WERI-Rb-1 (cell line): ENCODE results near the gene CEP250.
"Not testable (repeated sequence)": the region's sequence is repeated elsewhere in the genome, so short reads cannot be mapped to it uniquely, and the experiment has no call there.

Source experiments
- DNase-seq: peaks from one replicate; pipeline ENCODE4 v3.0.0-alpha.2; 2020
- H3K27ac ChIP-seq: fragments of 250-450 bp; sonication (Bioruptor Pico); 2 replicates; pipeline ENCODE4 v1.5.1; 2020; ENCODE audit warnings: mild to moderate bottlenecking, moderate library complexity
- H3K27me3 ChIP-seq: fragments of 250-450 bp; sonication (Bioruptor Pico); 2 replicates; pipeline ENCODE4 v1.5.1; 2021; ENCODE audit warnings: mild to moderate bottlenecking, low read depth, moderate library complexity; ENCODE audit not compliant: insufficient read depth, severe bottlenecking
- H3K36me3 ChIP-seq: fragments of 250-450 bp; sonication (Bioruptor Pico); 2 replicates; pipeline ENCODE4 v1.5.1; 2020; ENCODE audit warnings: mild to moderate bottlenecking, moderate library complexity
- H3K4me3 ChIP-seq: 2 replicates; pipeline ENCODE4 v1.5.1; 2011; ENCODE audit warnings: low read depth, mild to moderate bottlenecking, control low read depth, low read length
- H3K9me3 ChIP-seq: fragments of 250-450 bp; sonication (Bioruptor Pico); 2 replicates; pipeline ENCODE4 v1.5.1; 2021; ENCODE audit warnings: mild to moderate bottlenecking, moderate library complexity; ENCODE audit not compliant: severe bottlenecking
- CTCF ChIP-seq: IDR thresholded peaks from 2 replicates; pipeline ENCODE4 v1.5.1; 2011; ENCODE audit warnings: low read depth, mild to moderate bottlenecking, control low read depth, inconsistent platforms, low read length

CEP250 gene

GRCh38 chr20:35541783-35542662 is 86.6 kb downstream of the CEP250 start, which contains the start of gene ERGIC3:
Gene ERGIC3, plus strand, starts transcription at chr20:35542078. Its CDS starts 20 bp downstream, at chr20:35542098.
- Histone ChIP-seq H3K9me3 (no peaks in the 10 kb centered on the region), H3K27me3 (no peaks in the 10 kb centered on the region), H3K36me3 (peaks cover 26% of the 10 kb centered on the region), H3K4me3 (peak within 1 kb of the TSS; percentile 84), H3K27ac (peak within 1 kb of the TSS; percentile 88)
- DNase-seq: peak; percentile 99
- TF ChIP-seq CTCF: no peak

DNA sequence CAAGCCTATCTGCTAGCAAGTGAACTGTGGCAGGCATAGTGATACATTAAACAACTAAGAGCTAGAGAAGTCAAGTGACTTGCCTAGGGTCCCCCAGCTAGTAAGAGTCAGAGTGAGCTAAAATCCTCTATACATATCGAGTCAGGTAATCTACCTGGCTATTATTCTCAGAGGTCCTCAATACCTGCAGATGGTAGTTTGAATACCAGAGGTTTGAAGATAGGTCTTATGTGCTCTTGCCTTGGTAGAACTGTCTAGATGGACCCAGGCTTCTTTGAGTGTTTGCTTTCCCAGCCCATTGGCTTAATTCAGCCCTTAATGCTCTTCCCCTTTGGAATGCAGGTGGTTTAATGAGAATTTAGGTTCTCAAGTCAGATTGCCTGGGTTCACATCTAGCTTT is 87.6 kb downstream of the CEP250 start:
- no peak for DNase-seq
- Histone ChIP-seq H3K36me3 (peaks cover 28% of the 10 kb centered on the region), H3K27me3 (no peaks in the 10 kb centered on the region), H3K4me3 (no peak overlapping the region), H3K9me3 (no peaks in the 10 kb centered on the region), H3K27ac (no peak overlapping the region; the same call in 1 of the 2 replicates)
- no peak for TF ChIP-seq CTCF

DNA sequence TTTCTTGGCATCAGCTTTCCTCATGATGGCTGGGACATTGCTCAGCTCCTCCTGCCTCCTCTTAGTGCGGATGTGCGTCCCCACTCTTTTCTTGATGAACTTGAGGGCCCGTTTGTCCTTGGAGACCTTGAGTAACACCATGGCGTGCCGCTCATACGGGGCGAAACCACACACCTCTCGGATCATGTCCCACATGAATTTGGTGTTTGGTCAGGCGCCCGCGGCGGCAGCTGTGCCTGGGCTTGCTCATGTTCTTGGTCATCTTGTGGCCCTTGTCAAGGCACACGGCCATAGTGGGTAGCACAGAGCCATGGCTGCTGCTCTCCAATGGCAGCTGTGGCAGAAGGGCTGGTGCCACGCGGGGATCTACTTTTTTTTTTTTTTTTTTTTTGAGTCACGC is 89.0 kb downstream of the CEP250 start:
- no peak for DNase-seq

DNA sequence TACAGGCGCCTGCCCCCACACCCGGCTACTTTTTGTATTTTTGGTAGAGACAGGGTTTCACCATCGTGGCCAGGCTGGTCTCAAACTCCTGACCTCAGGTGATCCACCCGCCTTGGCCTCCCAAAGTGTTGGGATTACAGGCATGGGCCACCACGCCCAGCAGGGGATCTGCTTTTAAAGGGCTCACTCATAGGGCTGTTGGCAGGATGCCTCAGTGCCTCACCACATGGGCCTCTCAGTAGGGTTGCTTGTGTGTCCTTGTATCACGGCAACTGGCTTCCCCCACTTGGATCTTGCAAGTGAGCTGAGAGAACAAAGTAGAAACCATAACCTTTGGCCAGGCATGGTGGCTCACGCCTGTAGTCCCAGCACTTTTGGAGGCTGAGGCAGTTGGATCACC is 89.5 kb downstream of the CEP250 start:
- H3K36me3 ChIP-seq: peaks cover 47% of the 10 kb centered on the region
- not testable (repeated sequence) for H3K27ac ChIP-seq, H3K9me3 ChIP-seq, DNase-seq, H3K27me3 ChIP-seq, H3K4me3 ChIP-seq

More for the DNA sequence above, 89.0 kb downstream of the CEP250 start:
- Histone ChIP-seq H3K36me3 (peaks cover 42% of the 10 kb centered on the region), H3K9me3 (no peaks in the 10 kb centered on the region), H3K27ac (no peak overlapping the region), H3K4me3 (no peak overlapping the region), H3K27me3 (no peaks in the 10 kb centered on the region)
- no peak for TF ChIP-seq CTCF

- TF ChIP-seq CTCF: no peak
- no peak overlapping the region for H3K4me3 ChIP-seq
- peaks cover 59% of the 10 kb centered on the region for H3K36me3 ChIP-seq
- H3K9me3 ChIP-seq: no peaks in the 10 kb centered on the region
- H3K27me3 ChIP-seq: no peaks in the 10 kb centered on the region
- H3K27ac ChIP-seq: no peak overlapping the region; the same call in 1 of the 2 replicates
- DNase-seq: no peak
Measured at GRCh38 chr20:35546127-35546526, 90.7 kb downstream of the CEP250 start.

- peak; percentile 93 for DNase-seq
- TF ChIP-seq CTCF: no peak
- H3K36me3 ChIP-seq: peaks cover 71% of the 10 kb centered on the region
- no peaks in the 10 kb centered on the region for H3K27me3 ChIP-seq
- H3K4me3 ChIP-seq: no peak overlapping the region
- peak overlapping the region; percentile 72 for H3K27ac ChIP-seq
- H3K9me3 ChIP-seq: no peaks in the 10 kb centered on the region
Measured at GRCh38 chr20:35547329-35547728, 91.9 kb downstream of the CEP250 start.
